Ecto neural progenitor cell (in vitro differentiated cells): ENCODE data around the gene SGSM2.

Experiments used
- DNase-seq: peaks from one replicate; pipeline ENCODE4 v3.0.0-alpha.2; 2018; ENCODE audit warnings: low spot score

Gene SGSM2

DNA sequence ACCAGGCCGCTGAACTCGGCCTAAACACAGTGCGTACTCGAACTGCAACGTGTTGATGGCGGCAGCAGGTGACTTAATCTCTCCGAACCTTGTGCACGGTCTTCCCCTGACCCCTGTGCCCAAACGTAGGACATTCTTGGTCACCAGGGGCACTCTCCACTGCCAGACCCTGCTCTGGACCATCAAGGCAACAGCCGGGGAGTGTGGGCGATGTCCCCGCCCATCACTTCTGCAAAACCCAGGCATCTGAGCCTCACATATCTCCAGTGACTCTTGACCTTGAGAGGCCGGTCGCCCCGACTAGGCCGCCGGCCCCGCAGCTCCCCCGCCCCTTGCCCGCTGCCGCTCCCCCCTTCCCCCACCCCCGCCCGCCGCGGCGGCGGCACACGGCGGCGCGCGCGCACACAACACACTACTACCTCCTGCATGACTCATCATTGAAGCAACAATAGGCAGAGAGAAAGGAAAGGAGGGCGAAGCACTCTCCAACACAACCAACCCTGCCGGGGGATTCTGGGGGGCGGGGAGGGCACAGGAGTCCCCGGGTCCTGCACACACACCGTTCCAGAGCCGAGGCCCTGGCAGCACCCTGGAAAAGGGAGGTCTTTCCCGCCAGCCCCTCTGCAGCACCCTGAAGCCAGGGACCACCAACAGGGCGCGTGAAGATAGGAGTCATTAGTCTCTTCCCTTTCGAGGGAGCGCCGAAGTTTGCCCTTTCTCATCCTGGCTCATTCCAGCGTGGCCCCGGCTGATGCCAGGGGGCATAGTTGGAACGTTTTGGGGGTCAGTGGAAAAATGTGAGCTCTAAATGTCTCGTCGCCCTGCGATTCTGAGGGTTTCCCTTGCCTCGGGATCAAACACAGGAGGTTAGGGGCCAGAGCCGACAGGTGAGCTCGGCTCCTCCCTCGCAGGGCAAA lies 61.6 kb downstream of the SGSM2 start:
- DNase-seq: peak; percentile 78

- DNase-seq: peak; percentile 99
Measured at GRCh38 chr17:2399572-2400473, 62.5 kb downstream of the SGSM2 start.

DNA sequence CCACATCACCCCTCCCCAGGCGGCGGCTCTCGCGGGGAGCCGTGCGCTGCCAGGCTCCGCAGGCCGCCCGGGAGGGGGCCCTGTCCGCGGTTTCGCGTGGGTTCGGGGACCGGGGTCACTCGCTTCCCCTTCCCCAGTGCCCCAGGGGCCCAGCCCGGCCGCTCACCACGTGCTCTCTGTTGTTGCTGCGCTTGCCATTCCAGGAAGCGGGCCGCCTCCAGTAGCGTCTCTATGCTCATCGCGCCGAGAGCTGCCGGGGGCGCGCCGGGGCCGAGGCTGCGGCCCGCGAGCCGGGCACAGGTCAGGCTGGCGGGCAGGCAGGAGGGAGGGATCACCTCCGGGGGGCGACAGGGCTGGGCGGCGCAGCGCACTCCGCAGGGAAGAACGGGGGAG lies 63.2 kb downstream of the SGSM2 start:
- DNase-seq: peak; percentile 88

- peak; percentile 97 for DNase-seq
Measured at GRCh38 chr17:2400877-2401425, 63.6 kb downstream of the SGSM2 start, which contains the start of gene MNT. Gene MNT, minus strand, starts transcription at chr17:2401060. Its CDS starts 348 bp downstream, at chr17:2400712.

DNA sequence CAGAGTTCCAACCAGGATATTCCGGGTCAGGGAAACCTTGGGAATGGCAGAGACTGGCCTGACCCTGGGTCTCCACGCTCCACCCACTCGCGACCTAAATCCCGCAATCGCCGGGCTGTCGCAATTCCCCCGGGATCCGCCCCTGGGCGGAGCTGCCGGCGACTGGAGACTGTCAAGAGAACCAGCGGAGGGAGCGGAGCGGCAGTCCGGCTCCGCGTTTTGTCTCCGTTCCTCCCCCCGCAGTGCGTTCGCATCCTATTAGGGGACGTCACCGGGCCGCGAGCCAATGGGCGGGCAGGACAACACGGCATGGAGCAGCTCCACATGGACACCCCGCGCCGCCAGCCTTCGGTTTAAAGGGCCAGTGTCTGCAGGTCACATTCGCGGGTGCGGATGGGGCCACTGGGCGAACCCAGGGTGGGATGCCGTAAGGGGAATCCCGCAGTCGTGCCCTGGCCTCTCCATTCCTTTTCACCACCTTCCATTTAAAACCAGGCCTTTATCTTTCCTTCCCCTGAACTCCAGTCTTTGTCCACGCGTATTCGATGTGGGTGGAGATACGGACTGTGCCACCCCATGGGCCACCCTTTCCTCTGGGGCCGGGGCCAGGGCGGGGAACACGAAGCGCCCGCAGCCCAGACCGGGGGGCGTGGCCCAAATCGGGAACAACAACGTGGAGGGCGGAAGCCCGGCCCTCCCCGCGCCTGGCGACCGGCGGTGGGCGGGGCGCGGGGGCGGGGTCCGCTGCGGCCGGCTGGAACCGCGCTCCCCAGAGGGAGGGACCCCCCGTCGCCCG lies 64.3 kb downstream of the SGSM2 start:
- DNase-seq: peak; percentile 100

DNA sequence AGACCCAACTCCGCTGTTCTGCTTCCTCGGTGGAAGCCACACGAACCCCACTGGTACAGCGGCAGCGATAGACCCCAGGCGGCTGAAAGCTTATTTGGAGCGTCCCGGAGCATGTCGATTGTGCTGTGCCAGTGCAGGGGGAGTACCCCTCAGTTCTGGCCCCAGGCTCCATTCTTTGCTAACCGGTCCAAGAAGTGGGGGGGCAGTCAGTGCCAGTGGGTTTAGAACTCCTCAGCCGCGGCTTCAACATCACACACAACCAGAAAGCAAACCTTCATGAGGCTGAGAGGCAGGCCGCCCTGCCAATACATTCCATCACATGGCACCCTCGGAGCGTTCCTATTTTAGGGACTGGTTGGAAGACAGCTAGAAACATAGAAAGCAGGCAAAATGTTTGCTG lies 65.2 kb downstream of the SGSM2 start:
- peak; percentile 66 for DNase-seq

- DNase-seq: no peak
Measured at GRCh38 chr17:2403044-2403443, 65.7 kb downstream of the SGSM2 start.

DNA sequence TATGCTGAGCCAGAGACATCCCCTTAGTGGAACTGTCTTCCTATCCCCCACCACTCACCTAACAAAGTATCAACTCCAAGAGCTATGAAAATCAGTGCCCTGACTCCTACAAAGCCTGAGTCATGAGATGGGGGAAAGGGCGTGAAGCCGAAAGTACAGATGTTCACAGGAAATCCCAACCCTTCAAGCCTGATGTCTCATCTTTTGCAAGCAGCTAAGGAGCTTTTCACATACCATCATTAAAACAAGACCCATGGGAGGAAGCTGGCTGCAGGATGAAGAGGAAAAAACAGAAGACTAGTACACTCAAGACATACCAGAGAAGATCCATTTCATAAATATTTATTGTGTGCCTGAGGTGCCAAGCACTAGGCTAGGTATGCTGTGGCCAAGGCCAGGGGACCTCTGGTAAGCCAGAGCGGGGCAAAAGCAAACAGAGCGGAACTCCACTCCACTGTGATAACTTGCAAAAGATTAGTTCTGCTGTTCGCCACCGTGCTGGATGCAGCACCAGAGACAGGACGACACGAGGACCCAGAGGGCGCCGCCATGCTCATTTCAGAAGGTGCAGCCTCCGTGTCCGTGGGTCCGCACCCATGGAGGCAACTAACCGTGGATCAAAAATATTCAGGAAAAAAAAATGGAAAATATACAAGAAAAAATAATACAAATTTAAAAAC lies 68.1 kb downstream of the SGSM2 start:
- peak; percentile 46 for DNase-seq

DNA sequence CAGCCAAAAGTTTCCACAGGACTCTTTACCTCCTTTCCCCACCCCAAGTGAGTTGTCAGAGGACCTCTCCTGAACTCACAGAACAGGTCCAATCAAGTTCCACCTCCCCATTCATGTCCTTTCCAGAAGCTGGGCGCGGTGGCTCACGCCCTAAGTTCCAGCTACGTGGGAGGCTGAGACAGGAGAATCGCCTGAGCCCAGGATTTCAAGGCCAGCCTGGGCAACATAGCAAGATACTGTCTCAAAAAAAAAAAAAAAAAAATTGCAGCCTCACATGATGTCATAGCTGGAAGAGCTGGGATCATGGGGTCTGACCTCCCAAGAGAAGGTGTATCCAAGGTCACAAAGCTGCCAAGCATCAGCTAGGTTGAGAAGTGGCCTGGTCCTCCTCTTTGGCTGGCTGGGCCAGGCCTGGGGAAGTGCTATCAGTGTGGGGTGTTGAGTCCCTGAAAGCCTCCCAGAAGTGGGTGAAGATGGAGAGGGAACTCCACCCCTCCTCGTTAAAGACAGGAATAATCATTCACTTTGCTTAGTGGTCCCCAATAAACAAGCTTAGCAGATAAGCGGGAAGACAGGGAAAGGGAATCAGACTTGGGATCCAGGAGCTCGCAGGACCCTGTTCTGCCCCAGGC lies 69.1 kb downstream of the SGSM2 start:
- DNase-seq: no peak

DNA sequence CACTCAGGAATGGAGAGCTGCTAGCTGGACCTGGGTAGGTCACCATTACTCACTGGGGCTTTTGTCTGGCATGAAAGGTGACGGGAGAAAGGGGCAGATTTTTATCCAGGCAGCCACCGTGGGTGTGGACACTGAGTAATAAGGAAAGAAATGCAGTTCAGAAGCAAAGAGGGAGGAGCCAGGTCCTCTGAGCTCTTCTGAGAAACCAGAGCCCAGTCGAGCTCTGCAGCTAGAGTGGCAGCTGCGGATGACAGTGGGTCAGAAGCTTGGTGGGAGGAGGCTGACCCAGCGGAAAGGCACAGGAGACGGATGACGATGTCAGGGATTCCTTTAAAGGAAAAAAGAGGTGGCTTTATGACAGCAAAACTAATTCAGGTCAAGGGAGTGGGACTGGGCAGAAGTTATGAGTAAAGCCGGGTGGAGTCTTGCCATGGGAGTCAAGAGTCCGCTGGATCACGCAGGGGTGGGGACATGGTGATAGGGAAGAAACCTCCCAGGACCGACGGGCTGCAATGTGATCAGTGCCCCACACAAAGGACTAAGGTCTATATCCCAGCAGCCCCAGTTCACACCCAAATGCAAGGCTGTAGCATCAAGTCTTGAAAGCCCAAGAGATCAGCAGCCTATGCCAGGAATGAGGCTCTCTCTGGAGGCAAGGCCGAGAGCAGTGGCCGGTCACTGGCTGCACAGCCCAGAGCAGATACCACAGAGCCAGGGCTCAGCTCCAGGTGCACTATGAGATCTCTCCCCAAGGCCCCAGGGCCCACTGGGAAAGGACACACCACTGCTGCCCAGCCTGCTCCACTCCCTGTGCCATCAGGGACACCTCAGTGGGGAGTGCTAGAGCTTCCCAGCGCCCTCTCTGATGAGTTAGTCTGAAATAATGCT lies 69.8 kb downstream of the SGSM2 start:
- DNase-seq: peak; percentile 51

DNA sequence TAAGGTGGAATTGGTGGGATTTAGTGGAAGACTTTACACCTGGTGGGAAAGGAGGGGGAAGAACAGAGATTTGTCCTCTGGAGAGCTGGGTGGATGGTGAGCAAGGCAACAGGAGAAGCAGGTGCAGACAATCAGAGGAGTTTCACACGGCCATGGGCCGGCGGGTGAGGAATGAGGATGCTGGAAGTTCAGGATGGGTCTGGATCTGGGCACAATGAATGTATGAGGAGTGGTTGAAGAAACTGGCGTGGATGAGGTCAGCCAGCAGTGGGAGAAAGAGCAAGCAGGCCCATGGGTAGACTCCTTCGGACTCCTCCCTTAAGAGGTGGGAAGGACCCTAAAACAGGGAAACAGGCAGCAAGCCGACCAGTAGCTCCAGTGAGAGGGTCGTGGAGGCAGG lies 73.7 kb downstream of the SGSM2 start:
- DNase-seq: no peak

- DNase-seq: peak; percentile 53
Measured at GRCh38 chr17:2412561-2413021, 75.3 kb downstream of the SGSM2 start.

GRCh38 chr17:2414446-2415064 lies 77.3 kb downstream of the SGSM2 start:
- DNase-seq: peak; percentile 43

DNA sequence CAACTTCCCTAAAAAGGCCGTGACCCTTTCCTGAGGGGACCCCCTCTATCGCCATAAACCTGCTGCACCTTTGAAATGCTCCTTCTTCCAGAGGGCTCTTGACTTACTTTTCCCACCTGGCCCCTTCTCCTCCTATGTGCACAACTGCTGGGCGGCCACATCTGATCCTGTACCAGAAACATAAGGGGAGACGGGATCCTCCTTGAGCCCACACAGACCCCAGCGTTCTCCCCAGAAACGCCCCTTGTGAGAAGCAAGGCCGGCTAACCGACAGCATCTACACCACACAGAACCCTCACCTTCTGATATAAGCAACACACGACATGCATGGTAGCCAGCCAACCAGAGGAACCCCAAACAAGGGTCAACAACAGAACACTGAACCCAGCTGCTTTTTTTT lies 77.8 kb downstream of the SGSM2 start:
- DNase-seq: no peak

- peak; percentile 94 for DNase-seq
Measured at GRCh38 chr17:2416010-2416734, 78.9 kb downstream of the SGSM2 start.

- peak; percentile 43 for DNase-seq
Measured at GRCh38 chr17:2418572-2418971, 81.3 kb downstream of the SGSM2 start.

DNA sequence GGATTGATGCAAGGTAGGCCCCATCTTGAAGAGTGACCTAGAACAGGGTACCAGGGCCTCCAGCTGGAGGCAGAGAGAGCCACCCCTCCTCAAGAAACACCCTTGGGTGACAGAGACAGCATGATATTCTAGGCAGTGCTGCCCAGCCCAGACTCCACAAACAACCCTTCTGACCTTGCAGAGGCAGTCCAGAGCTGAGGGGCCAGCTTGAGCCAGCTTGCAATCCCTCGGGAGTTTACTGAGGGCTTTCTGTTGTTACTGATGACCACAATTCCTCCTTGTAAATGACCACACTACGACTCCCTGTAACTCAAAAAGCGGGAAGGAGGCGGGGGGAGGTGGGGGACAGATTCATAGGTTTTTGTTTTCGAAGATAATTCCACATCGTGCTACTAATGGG lies 82.2 kb downstream of the SGSM2 start:
- no peak for DNase-seq

- DNase-seq: peak; percentile 39
Measured at GRCh38 chr17:2420176-2420575, 82.9 kb downstream of the SGSM2 start.
